ENCODE data around the gene KCNG4. TPM values are rescaled to one million over a fixed set of nuclear protein-coding genes. Genes with fewer than 3 reads are reported as not detected.
A peak's percentile ranks its signal among the peaks of the same experiment; 100 is the strongest.
"Not testable (repeated sequence)": the region's sequence is repeated elsewhere in the genome, so short reads cannot be mapped to it uniquely, and the experiment has no call there.

Gene KCNG4
- total RNA-seq, 1 donor, result not detected

DNA sequence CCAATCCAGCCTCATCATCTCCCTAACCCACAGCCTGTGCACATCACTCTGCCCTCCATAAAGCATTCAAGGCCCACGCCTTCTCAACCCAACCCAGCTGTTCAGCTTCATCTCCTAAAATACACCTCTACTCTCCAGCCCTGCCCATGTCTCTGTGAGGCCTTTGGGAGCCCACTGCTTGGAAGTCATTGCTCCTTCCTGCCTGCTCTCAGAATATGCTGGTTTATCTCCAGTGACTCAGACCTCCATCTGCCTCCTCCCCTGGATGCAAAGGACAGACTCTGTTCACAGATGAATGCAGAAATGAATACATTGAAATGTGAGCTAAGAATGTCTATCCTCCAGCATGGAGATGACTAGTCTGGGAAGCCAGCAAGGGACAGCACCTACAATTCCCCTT lies 19.0 kb downstream of the KCNG4 start:
- Histone ChIP-seq H3K9me3 (ENCODE audit: low read depth, low read length) (no peaks in the 10 kb centered on the region), H4K20me1 (ENCODE audit: insufficient read depth, low read length) (no peaks in the 10 kb centered on the region), H3K4me2 (ENCODE audit: insufficient read depth, low read length) (no peak overlapping the region), H3K36me3 (ENCODE audit: insufficient read depth, low read length) (no peaks in the 10 kb centered on the region), H3K27me3 (ENCODE audit: insufficient read depth, low read length) (peaks cover 7% of the 10 kb centered on the region), H2AFZ (ENCODE audit: low read length) (no peak overlapping the region), H3K4me1 (ENCODE audit: insufficient read depth, low read length) (no peaks in the 10 kb centered on the region), H3K4me3 (ENCODE audit: insufficient read depth, low read length) (no peak overlapping the region), H3K27ac (ENCODE audit: low read depth, low read length) (no peak overlapping the region), H3K79me2 (ENCODE audit: insufficient read depth, low read length) (no peaks in the 10 kb centered on the region)
- DNase-seq (ENCODE audit: insufficient read length, low spot score, missing footprints), result peak; percentile 89
- no peak for TF ChIP-seq CTCF (IDR thresholded peaks at IDR 0.05; ENCODE audit: extremely low read depth, low read depth, low read length)

GRCh38 chr16:84218956-84219355 lies 20.9 kb downstream of the KCNG4 start:
- no peak overlapping the region for H3K4me2 ChIP-seq (ENCODE audit: insufficient read depth, low read length)
- H3K27me3 ChIP-seq (ENCODE audit: insufficient read depth, low read length), result peaks cover 11% of the 10 kb centered on the region
- no peak for DNase-seq (ENCODE audit: insufficient read length, low spot score, missing footprints)
- no peak overlapping the region for H3K27ac ChIP-seq (ENCODE audit: low read depth, low read length)
- H2AFZ ChIP-seq (ENCODE audit: low read length), result no peak overlapping the region
- H4K20me1 ChIP-seq (ENCODE audit: insufficient read depth, low read length), result no peaks in the 10 kb centered on the region
- no peaks in the 10 kb centered on the region for H3K4me1 ChIP-seq (ENCODE audit: insufficient read depth, low read length)
- no peaks in the 10 kb centered on the region for H3K79me2 ChIP-seq (ENCODE audit: insufficient read depth, low read length)
- no peaks in the 10 kb centered on the region for H3K9me3 ChIP-seq (ENCODE audit: low read depth, low read length)
- no peak for TF ChIP-seq CTCF (IDR thresholded peaks at IDR 0.05; ENCODE audit: extremely low read depth, low read depth, low read length)
- no peak overlapping the region for H3K4me3 ChIP-seq (ENCODE audit: insufficient read depth, low read length)
- no peaks in the 10 kb centered on the region for H3K36me3 ChIP-seq (ENCODE audit: insufficient read depth, low read length)

- Histone ChIP-seq H2AFZ (ENCODE audit: low read length) (no peak overlapping the region), H3K4me1 (ENCODE audit: insufficient read depth, low read length) (no peaks in the 10 kb centered on the region), H3K79me2 (ENCODE audit: insufficient read depth, low read length) (no peaks in the 10 kb centered on the region), H3K27me3 (ENCODE audit: insufficient read depth, low read length) (peaks cover 11% of the 10 kb centered on the region), H3K9me3 (ENCODE audit: low read depth, low read length) (no peaks in the 10 kb centered on the region), H3K27ac (ENCODE audit: low read depth, low read length) (no peak overlapping the region), H3K4me2 (ENCODE audit: insufficient read depth, low read length) (no peak overlapping the region), H3K4me3 (ENCODE audit: insufficient read depth, low read length) (no peak overlapping the region), H3K36me3 (ENCODE audit: insufficient read depth, low read length) (no peaks in the 10 kb centered on the region), H4K20me1 (ENCODE audit: insufficient read depth, low read length) (no peaks in the 10 kb centered on the region)
- DNase-seq (ENCODE audit: insufficient read length, low spot score, missing footprints), result peak; percentile 19
- TF ChIP-seq CTCF (IDR thresholded peaks at IDR 0.05; ENCODE audit: extremely low read depth, low read depth, low read length), result no peak
Measured at GRCh38 chr16:84218176-84218823, 21.5 kb downstream of the KCNG4 start.

DNA sequence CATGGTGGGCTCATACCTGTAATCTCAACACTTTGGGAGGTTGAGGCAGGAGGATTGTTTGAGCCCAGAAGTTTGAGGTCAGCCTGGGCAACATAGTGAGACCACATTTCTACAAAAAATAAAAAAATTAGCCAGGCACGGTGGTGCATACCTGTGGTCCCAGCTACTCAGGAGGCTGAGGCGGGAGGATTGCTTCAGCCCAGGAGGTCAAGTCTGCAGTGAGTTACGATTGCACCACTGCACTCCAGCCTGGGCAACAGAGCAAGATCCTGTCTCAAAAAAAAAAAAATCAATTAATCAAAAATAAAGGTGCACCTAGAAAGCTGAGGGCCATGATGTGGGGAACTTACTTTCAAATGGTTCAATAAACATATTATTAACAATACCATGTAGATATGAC lies 23.7 kb downstream of the KCNG4 start:
- peaks cover 15% of the 10 kb centered on the region for H3K27me3 ChIP-seq (ENCODE audit: insufficient read depth, low read length)
- H3K27ac ChIP-seq (ENCODE audit: low read depth, low read length), result not testable (repeated sequence)

More for the DNA sequence above, 23.7 kb downstream of the KCNG4 start:
- H3K4me1 ChIP-seq (ENCODE audit: insufficient read depth, low read length); H4K20me1 ChIP-seq (ENCODE audit: insufficient read depth, low read length); DNase-seq (ENCODE audit: insufficient read length, low spot score, missing footprints); H3K4me2 ChIP-seq (ENCODE audit: insufficient read depth, low read length); H2AFZ ChIP-seq (ENCODE audit: low read length); H3K79me2 ChIP-seq (ENCODE audit: insufficient read depth, low read length); H3K9me3 ChIP-seq (ENCODE audit: low read depth, low read length); H3K4me3 ChIP-seq (ENCODE audit: insufficient read depth, low read length); H3K36me3 ChIP-seq (ENCODE audit: insufficient read depth, low read length): not testable (repeated sequence)
